SK-N-SH (cell line): ENCODE data around the gene CFAP47.

Experiments used
- ELF1 ChIP-seq: IDR thresholded peaks from 2 replicates; pipeline ENCODE4 v1.4.0; 2012
- POLR2AphosphoS5 ChIP-seq: IDR thresholded peaks from 2 replicates; pipeline ENCODE4 v1.6.1; 2012; ENCODE audit warnings: low read depth, low read length
- RFX5 ChIP-seq: IDR thresholded peaks from 2 replicates; pipeline ENCODE4 v1.6.1; 2012; ENCODE audit warnings: mild to moderate bottlenecking, improper control_type of control experiment, low read length
- SIN3A ChIP-seq: IDR thresholded peaks from 2 replicates; pipeline ENCODE4 v1.6.1; 2012; ENCODE audit warnings: low read depth, mild to moderate bottlenecking, low read length, moderate library complexity, borderline replicate concordance
- TF ChIP-seq, protein P1 (sequence below): fragments of 200-600 bp; sonication (generic); IDR thresholded peaks from 2 replicates; pipeline ENCODE4 v1.6.1; 2017; ENCODE audit warnings: antibody characterized with exemption, mild to moderate bottlenecking, moderate library complexity

DNA sequence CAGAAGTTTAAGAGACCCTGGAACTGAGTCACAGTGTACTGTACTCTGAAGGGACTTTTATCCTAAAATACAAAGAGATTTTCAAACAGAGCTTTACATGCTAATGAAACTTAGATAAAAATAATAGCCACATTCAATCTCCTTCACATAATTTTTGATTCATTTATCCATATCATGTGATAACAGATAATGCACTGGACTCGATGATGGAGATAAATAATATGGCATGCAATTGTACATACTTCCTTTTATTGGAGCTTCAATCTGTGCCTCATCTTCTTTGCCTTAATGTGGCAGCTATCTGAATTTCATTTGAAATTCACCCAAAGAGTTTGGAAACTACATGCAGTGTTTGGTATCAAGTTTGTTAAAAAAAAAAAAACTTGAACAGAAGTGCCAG, 390.6 kb downstream of the CFAP47 start:
- TF ChIP-seq ELF1 (no peak), POLR2AphosphoS5 (no peak), RFX5 (no peak), SIN3A (no peak)
- TF ChIP-seq, protein P1, sequence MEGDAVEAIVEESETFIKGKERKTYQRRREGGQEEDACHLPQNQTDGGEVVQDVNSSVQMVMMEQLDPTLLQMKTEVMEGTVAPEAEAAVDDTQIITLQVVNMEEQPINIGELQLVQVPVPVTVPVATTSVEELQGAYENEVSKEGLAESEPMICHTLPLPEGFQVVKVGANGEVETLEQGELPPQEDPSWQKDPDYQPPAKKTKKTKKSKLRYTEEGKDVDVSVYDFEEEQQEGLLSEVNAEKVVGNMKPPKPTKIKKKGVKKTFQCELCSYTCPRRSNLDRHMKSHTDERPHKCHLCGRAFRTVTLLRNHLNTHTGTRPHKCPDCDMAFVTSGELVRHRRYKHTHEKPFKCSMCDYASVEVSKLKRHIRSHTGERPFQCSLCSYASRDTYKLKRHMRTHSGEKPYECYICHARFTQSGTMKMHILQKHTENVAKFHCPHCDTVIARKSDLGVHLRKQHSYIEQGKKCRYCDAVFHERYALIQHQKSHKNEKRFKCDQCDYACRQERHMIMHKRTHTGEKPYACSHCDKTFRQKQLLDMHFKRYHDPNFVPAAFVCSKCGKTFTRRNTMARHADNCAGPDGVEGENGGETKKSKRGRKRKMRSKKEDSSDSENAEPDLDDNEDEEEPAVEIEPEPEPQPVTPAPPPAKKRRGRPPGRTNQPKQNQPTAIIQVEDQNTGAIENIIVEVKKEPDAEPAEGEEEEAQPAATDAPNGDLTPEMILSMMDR = no peak
